ENCODE measurements around the gene ADAMTS7.
A peak's percentile ranks its signal among the peaks of the same experiment; 100 is the strongest.
"Not testable (repeated sequence)": the region's sequence is repeated elsewhere in the genome, so short reads cannot be mapped to it uniquely, and the experiment has no call there.

The ADAMTS7 gene, protein sequence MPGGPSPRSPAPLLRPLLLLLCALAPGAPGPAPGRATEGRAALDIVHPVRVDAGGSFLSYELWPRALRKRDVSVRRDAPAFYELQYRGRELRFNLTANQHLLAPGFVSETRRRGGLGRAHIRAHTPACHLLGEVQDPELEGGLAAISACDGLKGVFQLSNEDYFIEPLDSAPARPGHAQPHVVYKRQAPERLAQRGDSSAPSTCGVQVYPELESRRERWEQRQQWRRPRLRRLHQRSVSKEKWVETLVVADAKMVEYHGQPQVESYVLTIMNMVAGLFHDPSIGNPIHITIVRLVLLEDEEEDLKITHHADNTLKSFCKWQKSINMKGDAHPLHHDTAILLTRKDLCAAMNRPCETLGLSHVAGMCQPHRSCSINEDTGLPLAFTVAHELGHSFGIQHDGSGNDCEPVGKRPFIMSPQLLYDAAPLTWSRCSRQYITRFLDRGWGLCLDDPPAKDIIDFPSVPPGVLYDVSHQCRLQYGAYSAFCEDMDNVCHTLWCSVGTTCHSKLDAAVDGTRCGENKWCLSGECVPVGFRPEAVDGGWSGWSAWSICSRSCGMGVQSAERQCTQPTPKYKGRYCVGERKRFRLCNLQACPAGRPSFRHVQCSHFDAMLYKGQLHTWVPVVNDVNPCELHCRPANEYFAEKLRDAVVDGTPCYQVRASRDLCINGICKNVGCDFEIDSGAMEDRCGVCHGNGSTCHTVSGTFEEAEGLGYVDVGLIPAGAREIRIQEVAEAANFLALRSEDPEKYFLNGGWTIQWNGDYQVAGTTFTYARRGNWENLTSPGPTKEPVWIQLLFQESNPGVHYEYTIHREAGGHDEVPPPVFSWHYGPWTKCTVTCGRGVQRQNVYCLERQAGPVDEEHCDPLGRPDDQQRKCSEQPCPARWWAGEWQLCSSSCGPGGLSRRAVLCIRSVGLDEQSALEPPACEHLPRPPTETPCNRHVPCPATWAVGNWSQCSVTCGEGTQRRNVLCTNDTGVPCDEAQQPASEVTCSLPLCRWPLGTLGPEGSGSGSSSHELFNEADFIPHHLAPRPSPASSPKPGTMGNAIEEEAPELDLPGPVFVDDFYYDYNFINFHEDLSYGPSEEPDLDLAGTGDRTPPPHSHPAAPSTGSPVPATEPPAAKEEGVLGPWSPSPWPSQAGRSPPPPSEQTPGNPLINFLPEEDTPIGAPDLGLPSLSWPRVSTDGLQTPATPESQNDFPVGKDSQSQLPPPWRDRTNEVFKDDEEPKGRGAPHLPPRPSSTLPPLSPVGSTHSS (N-terminal part only)

DNA sequence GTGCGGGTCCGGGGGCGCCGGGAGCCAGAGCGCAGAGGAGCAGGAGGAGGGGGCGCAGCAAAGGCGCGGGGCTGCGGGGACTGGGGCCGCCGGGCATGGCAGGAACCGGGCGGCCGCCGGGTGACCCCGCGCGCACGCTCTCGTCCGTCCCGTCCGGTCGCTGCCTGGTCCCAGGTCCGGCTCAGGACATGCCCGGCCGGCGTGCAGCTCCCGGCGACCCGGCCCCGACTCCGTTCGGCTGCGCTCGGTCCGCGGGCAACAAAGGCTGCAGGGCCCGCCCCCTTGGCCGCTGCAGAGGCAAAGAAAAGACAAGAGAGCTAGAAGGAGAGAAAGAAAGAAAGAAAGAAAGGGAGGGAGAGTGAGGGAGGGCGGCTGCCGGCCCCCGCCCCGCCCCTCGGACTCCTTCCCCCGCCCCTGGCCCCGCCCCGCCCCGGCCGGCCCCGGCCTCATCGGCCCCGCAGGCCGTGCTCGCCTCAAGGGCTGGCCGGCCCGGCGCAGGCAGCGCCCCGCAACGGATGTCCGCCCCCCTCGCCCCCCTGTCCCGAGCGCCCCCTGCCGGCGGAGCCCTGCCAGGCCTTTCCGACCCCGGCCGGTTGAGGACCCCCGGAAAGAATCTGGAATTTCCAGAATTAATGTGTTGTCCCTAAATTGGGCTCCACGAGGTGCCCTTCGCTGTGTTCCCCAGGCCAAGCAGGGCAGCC is at the start of gene ADAMTS7:
Gene ADAMTS7, minus strand, starts transcription at position 341 of the 701 bp plus-strand sequence. Its CDS starts 244 bp downstream, at position 97.
- DNase-seq (ENCODE audit: low spot score) = peak; percentile 19

DNA sequence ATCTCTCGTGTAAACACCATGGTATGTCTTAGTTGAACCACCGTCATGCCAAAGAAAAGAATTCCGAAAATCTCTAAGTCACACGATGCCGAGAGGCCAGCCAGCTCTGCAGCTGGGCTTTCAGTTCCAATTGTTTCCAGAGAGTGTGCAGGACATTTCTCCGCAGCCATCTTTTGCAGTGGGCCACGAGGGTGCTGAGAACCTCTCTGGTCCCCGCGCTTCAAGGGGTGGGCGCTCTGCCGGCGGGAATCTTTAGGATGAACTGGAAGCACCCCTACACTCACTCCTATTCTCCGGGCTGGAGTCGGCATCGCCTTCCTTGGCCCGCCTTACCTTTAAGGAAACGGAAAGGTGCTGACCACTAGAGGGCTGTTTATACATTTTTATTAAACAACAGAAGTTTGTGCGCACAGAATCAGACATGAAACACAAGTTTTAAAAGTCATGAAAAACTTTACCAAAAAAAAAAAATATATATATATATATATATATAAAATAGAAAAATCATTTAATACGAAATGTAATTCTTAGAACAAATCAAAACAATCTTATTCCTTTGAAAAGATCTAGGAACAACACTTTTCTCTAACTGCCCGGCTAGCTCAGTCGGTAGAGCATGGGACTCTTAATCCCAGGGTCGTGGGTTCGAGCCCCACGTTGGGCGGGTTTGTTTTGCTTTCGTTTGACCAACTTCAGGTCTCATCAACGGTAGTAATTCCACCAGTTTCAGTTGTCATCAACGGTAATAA is 48.9 kb upstream of the ADAMTS7 start:
- peak; percentile 78 for DNase-seq (ENCODE audit: low spot score)

DNA sequence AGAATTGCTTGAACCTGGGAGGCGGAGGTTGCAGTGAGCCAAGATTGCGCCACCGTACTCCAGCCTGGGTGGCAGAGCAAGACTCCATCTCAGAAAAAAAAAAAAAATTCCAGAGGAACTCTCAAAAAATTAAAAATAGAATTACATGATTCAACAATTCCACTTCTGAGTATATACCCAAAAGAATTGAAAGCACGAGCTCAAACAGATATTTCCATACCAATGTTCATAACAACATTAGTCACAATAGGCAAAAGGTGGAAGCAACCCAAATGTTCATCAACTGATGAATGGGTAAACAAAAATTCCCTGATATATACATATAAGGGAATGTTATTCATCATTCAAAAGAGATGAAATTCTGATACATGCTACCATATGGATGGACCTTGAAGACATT is 44.5 kb upstream of the ADAMTS7 start:
- DNase-seq (ENCODE audit: low spot score) = no peak

DNA sequence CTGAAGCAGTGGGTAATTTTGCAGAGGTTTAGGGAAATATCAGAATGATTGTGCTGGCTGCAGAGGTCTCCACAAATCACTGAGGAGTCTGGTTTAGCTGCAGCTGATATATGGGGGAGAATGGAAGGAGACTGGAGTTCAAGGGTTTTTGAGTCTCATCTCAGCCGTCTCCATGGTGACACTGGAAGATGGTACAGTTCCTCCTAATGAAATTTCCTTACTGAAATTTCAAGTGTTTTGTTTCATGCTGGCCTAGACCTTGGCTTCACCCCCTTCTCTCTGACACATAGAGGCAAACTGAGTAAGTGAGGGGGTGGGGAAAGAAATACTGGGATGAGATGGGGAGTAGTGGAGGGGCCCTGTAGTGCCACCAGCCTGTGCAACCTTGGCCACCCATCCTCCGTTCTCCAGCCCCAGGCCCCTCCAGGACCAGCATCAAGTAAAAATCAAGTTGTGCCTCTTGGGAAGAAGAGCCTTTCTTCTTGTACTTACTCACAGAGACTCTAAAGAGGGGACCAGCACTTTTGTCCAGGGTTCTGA is 43.6 kb upstream of the ADAMTS7 start:
- no peak for DNase-seq (ENCODE audit: low spot score)

DNA sequence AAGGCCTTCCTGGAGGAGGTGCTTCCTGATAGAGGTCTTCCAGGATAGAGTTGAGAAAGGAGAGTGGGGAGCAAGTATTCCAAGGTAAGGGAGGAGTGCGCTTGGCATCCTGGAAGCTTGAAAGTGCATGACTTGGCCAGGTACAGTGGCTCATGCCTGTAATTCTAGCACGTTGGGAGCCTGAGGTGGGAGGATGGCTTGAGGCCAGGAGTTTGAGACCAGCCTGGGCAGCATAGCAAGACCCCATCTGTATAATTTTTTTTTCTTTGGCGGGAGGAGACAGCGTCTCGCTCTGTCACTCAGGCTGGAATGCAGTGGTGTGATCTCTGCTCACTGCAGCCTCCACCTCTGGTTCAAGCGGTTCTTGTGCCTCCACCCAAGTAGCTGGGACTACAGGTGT is 42.2 kb upstream of the ADAMTS7 start:
- DNase-seq (ENCODE audit: low spot score) = no peak

DNA sequence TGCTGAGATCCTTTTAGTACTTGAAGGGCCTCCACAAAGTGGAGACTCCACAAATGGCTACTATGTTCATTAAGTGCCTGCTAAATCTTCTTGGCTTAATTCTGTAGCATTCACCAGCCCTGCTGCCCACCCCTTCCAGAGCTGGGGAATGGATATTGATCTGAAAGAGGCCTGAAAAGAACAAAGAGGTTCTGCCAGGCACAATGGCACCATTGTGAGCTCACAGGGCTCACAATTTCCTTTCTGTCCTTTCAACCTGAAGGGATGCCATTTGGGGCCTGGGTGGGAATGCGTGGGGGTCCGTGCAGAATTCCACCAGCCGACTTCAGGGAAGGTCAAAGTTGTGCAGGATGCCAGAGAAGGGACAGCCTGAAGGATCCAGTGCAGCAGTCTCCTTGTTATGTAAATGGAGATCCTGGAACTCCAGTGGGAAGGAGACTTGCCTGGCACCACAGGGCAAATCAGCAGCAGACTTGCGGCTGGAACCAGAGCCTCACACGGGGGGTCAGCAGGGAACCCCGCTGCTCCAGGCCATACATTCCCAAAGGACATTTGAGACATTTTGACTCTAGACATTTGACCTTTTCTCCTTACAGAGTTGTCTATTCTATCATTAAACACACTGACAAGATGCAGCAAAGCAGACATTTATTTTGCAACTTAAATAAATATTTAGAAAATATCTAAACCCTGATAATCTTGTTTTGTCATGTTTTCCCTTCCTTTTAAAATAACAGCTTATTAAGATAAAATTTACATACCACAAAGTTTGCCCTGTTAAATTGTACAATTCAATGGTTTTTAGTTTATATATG is 39.9 kb upstream of the ADAMTS7 start:
- DNase-seq (ENCODE audit: low spot score) = no peak

DNA sequence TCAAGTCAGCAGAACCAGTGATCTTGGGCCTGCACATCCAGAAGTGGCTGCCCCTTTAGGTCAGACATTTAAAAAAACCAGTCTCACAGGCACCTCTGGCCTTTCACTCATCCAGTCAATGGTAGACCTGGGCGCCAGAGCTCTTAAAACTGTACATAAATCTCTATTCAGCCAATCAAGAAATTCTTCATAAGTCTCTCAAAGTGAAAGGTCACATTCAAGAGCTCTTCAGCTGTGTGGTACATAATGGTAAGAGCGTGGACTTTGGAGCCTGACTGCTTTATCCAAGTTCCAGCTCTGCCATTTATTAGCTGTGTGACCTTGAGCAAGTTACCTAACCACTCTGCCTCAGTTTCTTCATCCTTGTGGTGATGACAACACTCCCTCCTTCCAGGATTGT is 39.1 kb upstream of the ADAMTS7 start:
- DNase-seq (ENCODE audit: low spot score) = no peak

DNA sequence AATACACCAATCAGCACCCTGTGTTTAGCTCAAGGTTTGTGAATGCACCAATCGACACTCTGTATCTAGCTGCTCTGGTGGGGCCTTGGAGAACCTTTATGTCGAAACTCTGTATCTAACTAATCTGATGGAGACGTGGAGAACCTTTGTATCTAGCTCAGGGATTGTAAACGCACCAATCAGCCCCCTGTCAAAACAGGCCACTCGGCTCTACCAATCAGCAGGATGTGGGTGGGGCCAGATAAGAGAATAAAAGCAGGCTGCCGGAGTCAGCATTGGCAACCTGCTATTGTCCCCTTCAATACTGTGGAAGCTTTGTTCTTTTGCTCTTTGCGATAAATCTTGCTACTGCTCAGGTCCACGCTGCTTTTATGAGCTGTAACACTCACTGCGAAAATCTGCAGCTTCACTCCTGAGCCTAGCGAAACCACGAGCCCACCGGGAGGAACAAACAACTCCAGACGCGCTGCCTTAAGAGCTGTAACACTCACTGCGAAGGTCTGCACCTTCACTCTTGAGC is 36.2 kb upstream of the ADAMTS7 start:
- DNase-seq (ENCODE audit: low spot score) = not testable (repeated sequence)

DNA sequence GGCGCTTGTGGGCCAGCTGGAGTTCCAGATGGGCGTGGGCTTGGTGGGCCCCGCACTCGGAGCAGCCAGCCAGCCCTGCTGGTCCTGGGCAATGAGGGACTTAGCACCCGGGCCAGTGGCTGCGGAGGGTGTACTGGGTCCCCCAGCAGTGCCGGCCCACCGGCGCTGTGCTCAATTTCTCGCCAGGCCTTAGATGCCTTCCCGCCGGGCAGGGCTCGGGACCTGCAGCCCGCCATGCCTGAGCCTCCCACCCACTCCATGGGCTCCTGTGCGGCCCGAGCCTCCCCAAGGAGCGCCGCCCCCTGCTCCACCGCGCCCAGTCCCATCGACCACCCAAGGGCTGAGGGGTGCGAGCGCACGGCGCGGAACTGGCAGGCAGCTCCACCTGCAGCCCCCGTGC is 35.6 kb upstream of the ADAMTS7 start:
- not testable (repeated sequence) for DNase-seq (ENCODE audit: low spot score)

DNA sequence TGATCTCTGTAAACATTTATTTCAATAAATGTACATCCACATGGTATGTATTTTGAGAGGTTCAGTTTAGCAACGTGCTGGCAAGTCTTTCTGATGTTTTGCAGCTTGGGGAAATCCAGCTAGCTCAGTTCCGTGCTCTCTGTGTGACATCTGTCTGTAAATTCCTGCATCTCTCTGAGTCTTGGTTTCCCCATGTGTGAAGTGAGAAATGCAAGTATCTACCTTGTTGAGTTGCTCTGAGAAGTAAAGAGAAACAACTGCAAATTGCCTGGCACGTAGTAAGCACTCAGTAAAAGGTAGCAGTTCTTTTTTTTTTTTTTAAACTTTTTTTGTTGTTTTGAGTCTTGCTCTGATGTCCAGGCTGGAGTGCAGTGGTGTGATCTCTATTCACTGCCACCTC is 31.3 kb upstream of the ADAMTS7 start:
- no peak for DNase-seq (ENCODE audit: low spot score)

DNA sequence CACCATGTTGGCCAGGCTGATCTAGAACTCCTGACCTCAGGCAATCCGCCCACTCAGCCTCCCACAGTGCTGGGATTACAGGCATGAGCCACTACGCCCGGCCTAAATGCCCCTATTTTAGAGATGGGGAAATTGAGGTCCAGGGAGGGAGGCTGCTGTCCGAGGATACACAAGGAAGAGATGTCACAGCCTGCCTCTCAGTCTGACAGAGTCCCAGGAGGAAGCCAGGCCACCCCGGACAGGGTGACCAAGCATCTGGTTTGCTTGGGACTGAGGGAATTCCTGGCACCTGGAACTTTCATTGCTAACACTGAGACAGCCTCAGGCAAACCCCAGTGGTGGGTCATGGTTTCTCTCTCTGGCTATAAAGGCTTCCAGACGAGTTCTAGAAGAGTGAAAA is 30.6 kb upstream of the ADAMTS7 start:
- no peak for DNase-seq (ENCODE audit: low spot score)

DNA sequence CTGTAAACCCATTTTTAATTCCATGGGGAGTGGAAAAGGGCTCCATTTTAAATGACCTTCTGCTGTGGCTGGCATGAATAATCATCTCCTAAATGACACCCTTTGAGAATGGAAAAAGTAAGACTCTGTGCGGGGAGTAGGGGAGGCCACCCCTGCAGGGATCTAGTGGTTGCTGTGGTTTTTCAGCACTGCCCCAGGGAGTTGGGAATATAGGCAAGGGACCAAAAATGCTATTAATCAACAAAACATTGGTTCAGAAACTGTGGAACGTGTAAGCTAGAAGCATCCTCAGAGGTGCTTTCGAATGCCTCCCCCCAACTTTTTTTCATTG is 30.1 kb upstream of the ADAMTS7 start:
- no peak for DNase-seq (ENCODE audit: low spot score)

DNA sequence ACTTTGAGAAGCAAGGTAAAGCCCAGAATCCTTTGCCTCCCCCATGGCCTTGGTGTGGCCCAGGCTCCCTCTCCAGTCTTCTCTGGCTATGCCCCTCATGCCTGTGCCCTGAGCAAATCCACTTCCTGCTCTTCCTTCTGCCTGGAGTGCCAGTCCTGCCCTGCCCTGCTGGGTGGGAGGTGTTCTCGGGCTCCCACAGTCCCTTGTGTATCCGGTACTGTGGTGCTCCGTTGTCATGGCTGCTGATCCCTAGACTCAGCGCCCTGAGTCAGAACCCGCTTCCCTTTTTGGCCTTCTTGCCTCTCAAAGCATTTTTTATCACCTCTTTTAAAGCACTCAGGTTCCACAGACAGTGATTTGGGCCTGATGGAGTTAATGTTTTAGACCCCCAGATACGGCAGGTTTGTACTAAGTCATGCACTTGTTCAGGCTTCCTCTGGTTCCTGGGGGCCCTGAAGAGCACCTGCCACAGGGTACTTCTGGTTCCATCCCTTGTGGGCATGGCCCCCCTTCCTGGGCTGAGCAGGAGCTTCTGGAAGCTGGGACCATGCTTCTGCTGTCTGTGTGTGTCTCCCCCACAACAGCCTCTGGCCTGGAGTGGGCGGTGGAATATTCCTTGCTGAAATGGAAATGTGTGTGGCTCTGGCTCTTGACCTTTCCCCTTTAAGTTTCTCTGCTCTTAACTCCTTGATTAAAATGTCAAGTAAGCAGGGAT is 29.6 kb upstream of the ADAMTS7 start:
- no peak for DNase-seq (ENCODE audit: low spot score)

DNA sequence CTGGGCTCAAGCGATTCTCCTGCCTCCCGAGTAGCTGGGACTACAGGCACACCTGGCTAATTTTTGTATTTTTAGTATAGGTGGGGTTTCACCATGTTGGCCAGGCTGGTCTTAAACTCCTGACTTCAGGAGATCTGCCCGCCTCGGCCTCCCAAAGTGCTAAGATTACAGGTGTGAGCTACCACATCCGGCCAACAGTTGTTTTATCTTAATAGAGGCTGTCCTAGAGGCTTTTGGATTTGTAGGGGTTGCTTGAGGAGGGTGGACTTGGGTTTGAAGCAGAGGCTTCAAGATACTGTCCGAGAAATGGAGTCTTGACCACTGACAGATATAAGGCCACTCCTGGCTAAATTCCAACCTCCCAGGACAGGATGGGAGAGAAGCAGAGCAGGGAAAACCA is 27.9 kb upstream of the ADAMTS7 start:
- not testable (repeated sequence) for DNase-seq (ENCODE audit: low spot score)

DNA sequence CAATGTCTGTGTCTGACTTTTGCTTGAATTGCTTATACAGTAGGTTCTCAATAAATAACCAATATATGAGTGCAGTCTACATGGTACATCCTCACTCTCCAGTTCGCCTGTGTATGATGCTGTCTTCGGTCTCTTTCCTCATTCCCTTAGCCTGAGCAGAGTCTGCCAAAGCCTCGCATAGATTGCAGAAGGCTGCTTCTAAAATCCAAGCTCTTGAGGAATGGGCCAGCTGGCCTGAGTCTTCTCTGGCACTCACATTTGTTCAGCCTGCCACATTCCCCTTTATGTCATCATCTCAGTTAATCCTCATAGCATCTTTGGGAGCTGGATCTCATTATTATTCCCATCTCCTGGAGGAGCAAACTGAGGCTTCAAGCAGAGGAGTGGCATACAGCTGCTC is 27.2 kb upstream of the ADAMTS7 start:
- no peak for DNase-seq (ENCODE audit: low spot score)

DNA sequence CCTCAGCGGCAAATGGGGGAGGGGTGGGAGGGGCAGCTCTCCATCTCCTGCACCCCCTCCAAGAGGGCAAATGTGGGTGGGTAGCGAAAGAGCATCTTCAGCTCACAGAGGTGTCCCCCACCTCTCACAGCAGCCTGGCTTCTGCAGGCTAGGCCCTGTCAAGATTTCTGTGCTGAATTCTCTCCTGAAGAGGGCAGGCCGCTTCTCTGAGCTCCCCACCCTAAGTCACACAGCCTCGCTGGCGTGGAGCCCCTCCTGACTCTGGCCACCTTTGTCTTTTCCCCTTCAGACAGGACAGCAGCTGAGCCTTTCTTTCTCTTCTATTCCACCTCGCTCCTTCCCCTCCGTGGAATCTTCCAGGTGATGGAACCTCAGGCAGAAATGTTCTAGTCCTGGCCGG is 26.3 kb upstream of the ADAMTS7 start:
- no peak for DNase-seq (ENCODE audit: low spot score)

DNA sequence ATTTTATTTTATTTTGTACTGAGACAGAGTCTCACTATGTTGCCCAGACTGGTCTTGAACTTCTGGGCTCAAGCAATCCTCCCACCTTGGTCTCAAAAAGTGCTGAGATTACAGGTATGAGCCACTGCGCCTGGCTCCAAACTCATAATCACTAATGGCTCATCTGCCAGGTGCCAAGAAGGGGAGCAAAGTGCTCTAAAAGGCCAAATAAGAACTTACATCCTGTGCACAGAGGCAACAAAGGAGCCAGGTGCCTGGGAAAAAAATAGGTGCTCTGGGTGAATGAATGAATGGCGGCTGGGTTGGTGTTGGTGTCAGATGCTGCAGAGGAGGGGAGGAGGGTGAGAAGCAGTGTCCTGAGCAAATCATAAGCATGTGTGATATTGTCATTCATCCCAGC is 25.9 kb upstream of the ADAMTS7 start:
- no peak for DNase-seq (ENCODE audit: low spot score)

DNA sequence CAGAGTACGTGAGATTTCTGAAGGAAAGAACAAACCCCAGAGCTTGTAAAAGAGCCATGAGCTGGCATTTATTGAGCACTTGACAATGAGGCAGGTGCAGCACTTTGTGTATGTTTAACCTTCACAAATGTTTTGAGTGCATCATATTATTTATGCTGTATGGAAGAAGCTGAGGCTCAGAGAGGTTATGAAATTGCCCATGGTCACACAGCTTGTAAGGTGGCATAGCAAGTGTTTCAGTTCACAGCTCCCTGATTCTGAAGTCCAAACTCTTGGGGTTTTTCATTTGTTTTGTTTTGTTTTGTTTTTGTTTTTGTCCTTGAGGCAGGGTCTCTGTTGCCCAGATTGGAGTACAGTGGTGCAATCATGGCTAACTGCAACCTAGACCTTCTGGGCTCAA is 25.1 kb upstream of the ADAMTS7 start:
- DNase-seq (ENCODE audit: low spot score) = no peak

Measured in CD4-positive, alpha-beta T cell treated with Interleukin-15 for 4 hours (primary cell).